Endometrial microvascular endothelial cells (primary cell): ENCODE data around the gene GPA33. TPM values are rescaled to one million over a fixed set of nuclear protein-coding genes. Genes with fewer than 3 reads are reported as not detected.
"Not testable (repeated sequence)": the region's sequence is repeated elsewhere in the genome, so short reads cannot be mapped to it uniquely, and the experiment has no call there.

ENCODE experiments used
- in situ Hi-C: cut with HindIII; loops from 2 replicates; pipeline ENCODE4 v1.10.0; 2017; ENCODE audit warnings: low sequenced_read_pairs, low pct_unique_long_range_greater_than_20kb; ENCODE audit errors: inconsistent ontology term
- total RNA-seq: library from RNA; depleted of rRNA; stranded (reverse); fragments of >200 nt; gene quantifications from one replicate; pipeline ENCODE4 v1.2.3, GENCODE V29; 2015; ENCODE audit errors: inconsistent ontology term

GPA33 gene
- total RNA-seq, 1 donor from 2014 or later: not detected

DNA sequence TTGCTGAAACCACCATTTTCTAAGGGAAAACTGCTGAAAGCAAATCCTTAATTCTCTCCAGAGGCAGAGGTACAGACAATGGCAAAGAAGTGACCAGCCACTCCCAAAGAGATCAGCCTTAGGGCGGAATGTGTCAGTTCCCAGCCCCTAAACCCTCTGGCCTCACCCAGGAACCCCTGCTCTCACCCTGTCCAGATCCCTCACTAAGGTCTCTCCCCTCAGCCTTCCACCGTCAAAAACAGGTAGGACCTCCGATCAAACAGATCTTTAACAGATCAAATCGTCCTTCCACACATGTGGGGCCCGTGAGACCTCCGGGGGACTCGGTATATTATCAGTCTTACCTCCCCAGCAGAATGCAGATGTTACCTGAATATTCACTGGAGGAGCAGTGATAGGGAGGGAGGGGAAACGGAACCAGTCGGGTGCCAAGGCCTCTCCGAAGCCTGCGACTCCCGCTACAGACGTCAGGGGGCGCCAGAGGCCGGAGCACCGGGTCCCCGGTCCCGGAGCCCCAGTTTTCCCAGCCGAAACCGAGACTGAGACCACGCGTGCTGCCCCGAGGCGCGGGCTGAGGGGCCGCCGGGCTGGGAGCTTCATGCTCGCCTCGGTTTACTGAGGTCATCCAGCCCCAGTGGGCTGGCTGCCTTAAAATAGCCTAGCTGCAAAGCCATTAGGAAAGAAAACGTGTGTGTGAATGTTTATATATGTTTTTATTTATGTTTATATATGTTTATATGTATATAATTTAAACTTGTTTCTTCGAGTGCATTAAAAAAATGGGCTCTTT lies 23.6 kb downstream of the GPA33 start:
- in situ Hi-C loops: no loop called here

DNA sequence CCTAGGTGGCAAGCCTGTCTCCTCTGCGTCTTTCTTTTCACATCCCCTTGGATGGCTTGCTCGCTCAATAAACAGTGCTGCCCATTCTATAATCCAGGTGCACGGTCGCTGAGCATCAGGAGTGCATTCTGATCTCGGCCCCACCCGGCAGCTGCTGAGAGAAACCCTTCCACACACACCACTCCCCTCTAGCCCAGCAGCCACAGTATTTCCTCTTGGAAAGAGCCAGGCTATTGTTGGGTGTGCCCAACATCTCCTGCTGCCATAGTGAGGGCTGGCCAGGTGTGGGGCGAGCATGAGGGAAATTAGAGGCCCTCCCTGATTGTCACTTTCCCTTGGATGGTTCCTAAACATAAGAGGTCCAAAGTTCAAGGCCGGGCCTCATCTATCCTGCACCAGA lies 24.7 kb downstream of the GPA33 start:
- in situ Hi-C loops: no loop called here

DNA sequence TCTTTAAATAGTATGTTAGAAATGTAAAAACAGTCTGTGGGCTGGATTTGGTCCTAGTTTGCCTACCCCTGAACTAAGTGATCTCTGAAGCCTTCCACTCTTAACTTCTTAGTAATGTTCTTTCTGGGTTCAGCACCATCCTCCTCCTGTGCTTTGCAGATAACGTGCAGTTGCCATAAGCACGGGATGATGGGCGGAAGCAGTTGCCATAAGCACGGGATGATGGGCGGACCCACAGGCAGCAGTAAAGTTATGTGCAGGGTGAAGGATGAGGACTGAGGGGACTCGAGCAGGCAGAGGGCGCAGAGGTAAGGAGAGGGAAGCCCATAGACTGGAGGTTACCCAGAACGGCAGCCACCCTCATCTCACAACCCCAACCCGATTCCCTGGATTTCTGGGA lies 25.6 kb downstream of the GPA33 start:
- in situ Hi-C loops: no loop called here

DNA sequence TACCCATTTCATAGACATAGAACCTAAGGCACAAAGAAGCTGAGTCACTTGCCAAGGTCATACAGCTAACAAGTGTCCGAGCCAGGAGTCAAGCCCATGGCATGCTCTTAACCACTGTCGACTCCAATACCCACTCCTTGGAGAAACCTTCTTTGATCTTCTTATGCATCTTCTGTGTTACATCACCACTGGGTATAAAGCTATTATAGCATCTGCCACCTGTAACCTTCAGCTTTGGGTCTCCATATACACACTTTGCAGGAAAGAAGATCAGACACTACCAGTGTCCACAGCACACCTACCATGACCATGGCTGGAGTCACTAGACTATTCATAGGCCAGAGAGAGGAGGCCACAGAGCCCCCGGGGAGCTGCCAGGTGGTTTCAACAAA lies 29.1 kb downstream of the GPA33 start:
- in situ Hi-C loops: no loop called here

DNA sequence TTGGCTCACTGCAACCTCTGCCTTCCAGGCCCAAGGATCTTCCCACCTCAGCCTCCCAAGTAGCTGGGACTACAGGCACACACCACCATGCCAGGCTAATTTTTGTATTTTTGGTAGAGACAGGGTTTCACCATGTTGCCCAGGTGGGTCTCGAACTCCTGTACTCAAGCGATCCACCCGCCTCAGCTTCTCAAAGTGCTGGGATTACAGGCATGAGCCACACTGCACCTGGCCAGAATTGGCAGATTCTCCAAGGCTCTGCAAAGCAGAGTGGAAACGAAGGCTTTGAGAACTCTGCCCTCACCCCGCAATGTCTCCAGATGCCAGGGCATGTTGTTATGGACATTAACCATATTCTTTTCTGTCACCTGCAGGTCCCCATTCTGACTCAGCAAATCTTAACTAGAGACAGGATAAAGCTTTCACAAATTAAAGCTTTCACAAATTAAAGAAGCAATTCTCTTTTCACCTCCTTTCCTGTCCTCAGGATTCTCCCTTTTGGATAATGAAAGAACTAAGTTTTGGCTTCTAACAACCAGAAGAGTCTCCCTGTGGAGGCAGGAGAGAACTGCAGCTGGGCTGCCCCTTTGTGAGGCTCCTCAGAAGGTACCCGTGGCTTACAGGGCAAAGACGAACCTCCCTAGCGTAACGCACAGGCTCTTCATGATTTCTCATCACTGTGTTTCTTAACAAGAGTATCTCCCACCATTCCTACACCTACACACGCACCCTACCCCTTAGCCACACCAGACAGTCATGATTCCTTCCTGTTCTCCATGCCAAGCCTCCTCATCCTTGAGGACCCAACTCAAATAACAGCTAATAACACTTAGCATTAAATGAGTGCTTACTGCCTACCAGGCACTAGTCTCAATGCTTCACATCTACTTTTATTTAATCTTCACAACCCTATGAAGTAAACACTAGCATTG lies 29.8 kb downstream of the GPA33 start:
- in situ Hi-C loops: no loop called here

DNA sequence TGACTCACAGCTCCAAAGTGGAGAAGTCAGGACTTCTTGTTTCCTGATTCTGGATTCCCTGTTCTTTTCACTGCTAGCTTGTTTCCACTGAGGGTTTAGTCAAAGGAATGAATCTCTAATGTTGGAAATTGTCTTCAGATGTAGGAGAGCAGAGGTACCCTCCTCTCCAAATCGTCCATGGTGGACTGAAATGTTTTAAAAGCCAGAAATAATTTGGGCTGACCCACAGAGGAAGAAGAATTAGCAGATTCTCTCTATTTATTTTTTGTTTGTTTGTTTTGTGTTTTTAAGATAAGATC lies 30.4 kb downstream of the GPA33 start:
- in situ Hi-C loops: no loop called here

DNA sequence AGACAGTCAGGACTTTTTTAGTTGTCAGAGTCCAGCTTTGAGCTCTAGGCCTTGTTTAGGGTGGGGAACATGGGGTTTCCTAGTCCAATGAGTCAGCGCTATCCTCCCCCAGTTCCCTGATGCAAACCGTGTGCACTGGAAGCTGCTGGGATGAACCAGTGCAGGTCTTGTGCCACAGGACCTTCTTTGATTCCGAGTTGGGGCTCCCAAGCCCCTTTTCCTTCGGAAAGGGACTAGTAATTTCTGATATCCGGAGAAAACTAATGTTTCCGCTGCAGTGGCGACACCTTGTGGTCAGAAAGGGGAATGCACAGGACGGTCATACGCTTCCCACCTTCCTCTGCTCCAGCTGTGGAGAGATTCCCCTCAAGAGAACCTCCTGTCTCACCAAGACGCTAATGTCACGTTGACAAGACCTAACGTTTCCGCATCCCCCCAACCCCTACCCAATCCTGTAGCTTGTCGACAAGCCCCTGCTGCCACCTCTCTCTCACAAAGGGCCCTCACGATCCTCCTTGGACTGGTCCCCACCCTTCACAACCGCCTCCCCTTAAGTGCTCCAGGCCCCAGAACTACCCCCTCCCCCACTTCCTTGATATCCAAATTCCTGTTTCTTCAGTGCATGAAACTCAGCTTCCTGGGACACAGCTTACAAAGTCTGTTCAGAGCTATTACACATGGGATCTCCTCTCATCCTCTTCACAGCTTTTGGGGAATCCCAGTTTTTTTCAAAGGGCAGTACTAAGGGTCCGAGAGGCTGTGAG lies 30.9 kb downstream of the GPA33 start:
- in situ Hi-C loops: no loop called here

DNA sequence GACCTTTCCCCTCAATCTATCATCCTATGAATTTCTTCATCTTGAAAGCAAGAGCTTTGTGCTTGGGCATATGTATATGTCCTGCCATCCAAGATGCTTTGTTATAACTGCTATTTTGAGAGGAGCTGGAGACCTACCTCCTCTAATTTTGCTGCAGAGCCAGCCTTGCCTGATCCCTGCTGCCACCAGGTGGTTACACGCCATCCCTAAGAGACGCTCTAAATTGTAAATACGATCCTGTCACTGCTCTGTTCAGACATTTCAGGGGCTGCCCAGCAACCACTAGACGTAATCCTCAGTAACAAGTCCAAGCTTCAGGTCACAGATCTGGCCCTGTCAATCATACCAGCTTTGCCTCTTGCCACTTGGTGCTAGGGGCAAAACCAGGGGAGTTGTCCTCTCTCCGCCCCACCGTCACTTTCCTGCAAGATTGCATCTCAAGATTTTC lies 32.9 kb downstream of the GPA33 start:
- in situ Hi-C loops: no loop called here

DNA sequence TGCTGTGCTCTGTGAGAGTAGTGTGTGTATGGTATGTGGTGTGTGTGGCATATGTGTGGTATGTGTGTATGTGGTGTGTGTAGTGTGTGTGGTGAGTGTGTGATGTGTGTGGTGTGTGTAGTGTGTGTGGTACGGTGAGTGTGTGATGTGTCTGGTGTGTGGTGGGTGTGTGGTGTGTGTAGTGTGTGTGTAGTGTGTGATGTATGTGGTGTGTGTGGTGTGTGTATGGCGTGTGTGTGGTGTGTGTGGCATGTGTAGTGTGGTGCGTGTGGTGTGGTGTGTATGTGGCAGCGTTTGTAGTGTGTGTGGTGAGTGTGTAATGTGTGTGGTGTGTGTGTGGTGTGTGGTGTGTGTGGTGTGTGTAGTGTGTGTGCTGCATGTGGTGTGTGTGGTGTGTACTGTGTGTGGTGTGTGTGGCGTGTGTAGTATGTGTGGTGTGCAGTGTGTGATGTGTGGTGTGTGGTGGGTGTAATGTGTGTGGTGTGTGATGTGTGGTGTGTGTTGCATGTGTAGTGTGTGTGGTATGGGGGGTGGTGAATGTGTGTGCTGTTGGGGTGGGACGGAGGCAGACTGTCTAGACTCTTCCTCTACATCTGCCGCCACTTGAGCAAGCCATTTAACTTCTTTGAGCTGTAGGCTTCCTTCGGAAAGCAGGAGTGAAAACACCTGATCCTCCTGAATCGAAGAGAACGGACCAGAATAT lies 33.5 kb downstream of the GPA33 start:
- in situ Hi-C loops: no loop called here

DNA sequence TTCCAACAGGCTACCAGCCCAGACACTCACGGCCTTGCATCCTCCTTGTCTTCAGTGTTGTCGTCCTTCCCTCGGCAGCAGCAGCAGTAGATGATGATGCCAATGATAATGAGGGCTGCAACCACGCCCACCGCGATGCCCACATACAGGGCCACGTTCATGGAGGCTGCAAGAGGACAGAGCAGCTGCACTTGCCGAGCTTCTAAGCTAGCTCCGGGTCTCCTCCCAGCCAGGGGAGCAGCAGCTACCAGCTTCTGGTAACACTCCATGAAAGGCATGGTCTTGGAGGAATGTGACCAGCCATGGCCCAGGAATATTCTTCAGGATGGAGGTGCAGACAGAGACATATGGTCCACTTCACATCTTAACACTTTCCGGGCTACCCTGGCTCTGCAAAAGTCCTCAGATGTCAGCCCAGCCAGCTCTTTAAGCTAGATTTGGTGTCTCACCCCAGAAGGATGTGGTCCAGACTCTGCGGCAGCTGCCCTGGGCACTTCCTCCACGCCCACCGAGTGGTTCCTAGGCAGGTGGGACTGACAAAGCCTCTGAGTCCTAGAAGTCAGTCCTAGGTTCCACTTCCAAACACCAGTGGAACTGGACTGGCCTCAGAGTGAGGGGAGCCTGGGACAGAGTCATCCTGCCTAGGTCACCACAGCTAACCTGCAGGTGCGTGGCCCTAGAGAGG lies 35.1 kb downstream of the GPA33 start:
- in situ Hi-C loops: no loop called here

DNA sequence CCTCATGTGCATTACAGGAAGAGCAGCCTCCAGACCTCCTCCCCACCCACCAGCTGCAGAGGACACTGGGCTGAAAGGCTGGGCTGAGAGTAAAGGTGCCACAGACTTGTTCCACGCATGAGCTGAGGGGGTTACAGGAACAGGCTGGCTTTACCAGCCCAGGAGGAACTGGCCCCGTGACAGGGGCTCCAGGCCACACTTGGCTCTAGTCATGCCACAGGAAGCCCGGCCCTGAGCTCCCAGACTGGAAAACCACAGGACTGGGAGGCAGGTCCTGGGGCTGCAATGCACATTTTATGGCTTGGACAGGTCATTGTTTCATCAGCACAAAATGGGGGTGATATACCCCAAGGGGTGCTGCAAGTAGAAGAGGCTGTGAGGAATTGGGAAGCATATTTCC lies 35.6 kb downstream of the GPA33 start:
- in situ Hi-C loops: no loop called here

DNA sequence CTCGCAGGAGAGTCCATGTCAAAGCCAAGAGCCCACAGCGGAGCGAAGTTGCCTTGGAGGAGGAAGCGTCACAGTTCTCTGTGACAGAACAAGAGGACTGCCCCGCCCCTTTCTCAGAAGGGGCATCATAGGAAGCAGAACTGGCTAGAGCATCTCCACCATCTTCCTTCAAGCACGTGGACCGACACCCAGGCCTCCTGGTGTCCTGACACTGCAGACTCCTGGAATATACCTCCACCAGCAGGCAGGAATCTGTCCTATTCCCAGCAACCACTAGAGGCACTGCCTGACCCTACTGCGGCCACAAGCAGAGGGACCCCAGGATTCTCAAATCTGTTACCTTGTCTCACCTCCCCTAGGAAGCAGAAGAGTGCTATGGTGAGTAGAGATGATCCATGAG lies 37.8 kb downstream of the GPA33 start:
- in situ Hi-C loops: no loop called here

DNA sequence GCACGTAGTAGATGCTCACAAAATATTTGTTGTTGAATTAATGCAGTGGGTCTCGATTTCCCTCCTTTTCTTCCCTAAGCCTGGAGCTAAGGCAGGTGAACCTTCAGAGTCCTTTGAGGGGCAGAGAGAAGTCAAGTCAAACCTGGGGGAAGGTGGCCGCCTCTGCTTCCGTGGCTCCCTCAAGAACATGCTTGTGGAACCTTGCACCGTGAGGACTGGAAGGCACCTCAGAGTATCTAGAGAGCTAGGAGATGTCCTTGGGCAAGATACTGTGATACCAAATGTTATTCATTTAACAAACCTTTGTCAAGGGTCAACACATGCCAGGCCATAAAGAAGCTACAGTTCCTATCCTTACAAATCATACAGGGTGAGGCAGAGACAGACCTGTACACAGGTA lies 38.3 kb downstream of the GPA33 start:
- in situ Hi-C loops: no loop called here

DNA sequence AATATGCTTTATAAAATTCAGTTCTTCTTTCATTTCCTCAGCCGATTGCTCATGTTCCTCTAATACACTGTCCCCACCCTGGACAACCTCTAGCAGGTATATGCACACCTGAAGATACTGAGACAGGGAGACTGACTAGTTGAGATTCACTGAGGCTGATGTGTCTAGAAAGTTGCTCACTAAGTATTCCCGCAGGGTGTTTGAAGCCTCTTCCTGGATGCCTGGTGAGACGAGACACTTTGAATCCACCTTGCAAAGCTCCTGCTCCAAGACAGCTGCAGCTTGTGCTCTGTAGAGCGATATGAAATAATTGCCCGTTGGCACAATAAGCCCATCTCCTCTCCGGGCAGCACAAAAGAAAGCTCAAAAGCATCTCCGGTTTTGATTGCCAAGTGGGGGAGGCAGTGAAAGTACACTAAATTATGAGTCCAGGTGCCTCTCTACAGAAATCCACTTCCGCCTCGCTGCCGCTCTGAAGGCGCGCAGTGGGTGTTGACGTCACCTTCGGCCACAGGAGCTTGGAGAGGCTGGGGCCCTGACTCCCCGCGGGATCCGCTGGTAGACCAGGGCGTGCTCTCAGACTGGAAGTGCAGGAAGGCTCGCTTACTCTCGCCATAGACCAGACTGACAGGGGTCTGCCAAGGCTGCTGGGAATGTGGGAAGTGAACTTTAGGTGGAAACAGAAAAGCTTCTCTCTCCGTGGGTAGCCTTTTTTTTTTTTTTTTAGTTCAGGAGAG lies 46.3 kb downstream of the GPA33 start:
- in situ Hi-C loops: no loop called here

DNA sequence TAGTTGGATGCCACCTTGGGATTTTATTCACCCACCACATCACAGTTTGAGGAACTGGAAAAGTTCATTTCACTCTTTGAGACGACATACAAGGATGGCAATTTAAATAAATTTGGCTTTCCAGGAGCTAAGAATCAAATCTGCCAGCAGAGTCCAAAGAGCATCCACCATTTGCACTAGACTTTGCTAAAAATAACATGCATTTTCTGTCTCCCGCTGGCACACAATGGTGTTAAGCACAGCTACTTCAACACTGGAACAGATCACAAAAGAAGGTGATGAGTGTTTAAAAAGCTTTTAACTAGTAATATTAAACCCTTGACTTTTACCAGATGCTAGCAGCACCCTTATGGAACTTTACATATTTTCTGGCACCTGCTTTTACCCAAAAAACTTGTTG lies 56.5 kb downstream of the GPA33 start:
- in situ Hi-C loops: no loop called here

DNA sequence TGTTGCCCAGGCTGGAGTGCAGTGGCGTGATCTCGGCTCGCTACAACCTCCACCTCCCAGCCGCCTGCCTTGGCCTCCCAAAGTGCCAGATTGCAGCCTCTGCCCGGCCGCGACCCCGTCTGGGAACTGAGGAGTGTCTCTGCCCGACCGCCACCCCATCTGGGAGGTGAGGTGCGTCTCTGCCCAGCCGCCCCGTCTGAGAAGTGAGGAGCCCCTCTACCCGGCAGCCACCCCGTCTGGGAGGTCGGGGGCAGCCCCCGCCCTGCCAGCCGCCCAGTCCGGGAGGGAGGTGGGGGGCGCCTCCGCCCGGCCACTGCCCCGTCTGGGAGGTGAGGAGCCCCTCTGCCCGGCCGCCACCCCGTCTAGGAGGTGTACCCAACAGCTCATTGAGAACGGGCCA lies 60.6 kb downstream of the GPA33 start:
- in situ Hi-C loops: not testable (repeated sequence)

DNA sequence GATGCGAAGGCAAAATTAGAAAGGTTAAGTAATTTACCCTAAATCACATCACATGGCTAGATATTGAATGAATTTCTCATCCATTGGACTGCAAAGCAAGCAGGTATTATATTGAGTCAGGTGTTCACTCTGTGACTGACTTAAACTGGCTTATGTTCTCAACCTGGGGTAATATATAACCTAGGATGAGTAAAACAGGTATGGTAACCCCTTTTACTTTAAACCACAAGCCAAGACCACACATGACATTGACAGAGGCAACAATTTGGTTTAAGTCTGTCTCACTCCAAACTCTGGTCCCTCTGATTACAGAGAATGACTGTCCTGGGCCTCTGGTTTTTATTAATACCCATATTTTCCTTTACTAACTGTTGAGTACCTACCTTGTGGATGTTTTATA lies 67.8 kb downstream of the GPA33 start:
- in situ Hi-C loops: no loop called here
